ENCODE measurements around the gene PAPPA2. TPM values are rescaled to one million over a fixed set of nuclear protein-coding genes. Genes with fewer than 3 reads are reported as not detected.

PAPPA2 gene
- total and polyA plus RNA-seq, 9 of the 15 experiments (the other 6 are each of a cell fraction or from before 2014, with no cell fraction given), result 0.01 to 0.15 (median 0.05) TPM; not detected in 2

DNA sequence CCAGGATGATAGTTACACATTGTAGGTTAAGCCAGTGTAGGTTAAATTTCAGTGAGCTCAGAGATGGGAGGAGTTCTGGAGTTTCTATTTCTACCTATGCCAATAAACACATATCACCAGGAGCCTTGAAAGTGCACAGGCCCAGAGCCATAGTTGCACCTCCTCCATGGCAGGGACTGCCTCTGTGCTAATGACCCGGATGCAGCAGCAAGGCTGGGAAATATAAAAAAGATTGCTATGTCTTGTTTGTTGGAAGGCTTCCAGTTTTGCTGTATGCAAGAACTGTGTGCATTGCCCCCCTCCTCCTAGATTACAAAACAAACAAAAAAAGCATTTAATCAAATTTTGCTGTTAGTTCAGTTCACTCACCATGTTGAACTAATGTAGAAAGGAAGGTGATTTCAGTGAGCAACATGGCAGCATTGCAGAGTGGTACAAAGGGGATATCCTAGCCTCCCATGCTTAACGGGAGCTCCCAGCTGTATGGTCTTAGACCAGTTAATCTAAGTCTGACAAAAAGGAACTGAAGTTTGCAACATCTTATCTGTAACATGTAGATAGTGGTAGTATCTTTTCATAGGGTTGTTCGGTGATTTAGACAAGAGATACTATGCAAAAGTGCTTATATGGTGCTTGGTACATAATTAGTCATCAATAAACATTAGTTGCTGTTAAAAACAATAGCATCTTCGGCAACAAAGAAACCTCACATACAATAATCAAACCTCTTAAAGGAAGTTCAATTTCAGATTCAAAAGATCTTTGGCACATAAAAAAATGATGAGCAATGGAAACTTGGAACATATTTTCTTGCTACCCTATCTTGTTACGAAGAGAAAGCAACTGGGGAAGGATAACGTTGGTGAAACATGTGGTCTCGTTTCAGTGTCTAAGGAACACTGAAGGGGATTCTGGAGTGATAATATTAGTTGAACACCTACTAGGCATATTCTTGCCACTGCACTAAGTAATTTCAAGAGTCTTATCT lies 392.1 kb downstream of the PAPPA2 start (continued):
- TF ChIP-seq, protein P1, sequence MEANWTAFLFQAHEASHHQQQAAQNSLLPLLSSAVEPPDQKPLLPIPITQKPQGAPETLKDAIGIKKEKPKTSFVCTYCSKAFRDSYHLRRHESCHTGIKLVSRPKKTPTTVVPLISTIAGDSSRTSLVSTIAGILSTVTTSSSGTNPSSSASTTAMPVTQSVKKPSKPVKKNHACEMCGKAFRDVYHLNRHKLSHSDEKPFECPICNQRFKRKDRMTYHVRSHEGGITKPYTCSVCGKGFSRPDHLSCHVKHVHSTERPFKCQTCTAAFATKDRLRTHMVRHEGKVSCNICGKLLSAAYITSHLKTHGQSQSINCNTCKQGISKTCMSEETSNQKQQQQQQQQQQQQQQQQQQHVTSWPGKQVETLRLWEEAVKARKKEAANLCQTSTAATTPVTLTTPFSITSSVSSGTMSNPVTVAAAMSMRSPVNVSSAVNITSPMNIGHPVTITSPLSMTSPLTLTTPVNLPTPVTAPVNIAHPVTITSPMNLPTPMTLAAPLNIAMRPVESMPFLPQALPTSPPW (CRISPR knock-in tag; IDR thresholded peaks at IDR 0.05), result peak; percentile 49
- TF ChIP-seq SMAD2 (IDR thresholded peaks at IDR 0.05; ENCODE audit: low read depth, low read length), result no peak

DNA sequence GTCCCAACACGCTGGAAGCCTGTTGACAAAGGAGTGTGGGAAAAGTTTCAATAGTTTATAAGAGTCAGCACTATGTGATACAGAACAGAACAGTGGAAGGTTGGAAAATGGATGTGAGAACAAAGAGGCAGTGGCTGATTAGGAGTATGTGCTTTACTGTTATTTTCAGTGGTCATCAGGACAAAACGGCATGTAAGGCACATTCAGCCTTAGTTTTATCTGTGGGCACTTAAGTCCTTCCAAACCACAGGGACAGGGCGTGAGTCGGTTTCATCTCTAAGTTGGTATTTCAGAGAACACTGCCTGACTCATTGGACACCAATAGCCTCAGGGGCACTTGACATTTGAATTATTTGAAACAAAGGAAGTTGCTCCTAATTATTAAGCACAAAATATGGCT lies 394.7 kb downstream of the PAPPA2 start:
- ChIA-PET POLR2A (no interaction called here), CTCF (ENCODE audit: low intra/inter-chr PET ratio) (no interaction called here)
- Histone ChIP-seq H3K9ac (ENCODE audit: insufficient read depth in 1 of 2, low read depth in 2 of 2, low read length in 2 of 2) (no peak overlapping the region), H3K4me3 (no peak overlapping the region), H2AFZ (ENCODE audit: low read depth, low read length) (peak overlapping the region; percentile 67), H3K4me2 (ENCODE audit: insufficient read depth, low read length) (no peak overlapping the region), H3K4me1 (replicated peaks in 1 of 2; ENCODE audit: control insufficient read depth in 2 of 2, insufficient read depth in 2 of 2, low read length in 2 of 2) (peaks cover 16 to 54% of the 10 kb centered on the region in 2 experiments), H4K20me1 (replicated peaks; ENCODE audit: control insufficient read depth, insufficient read depth, low read length) (no peaks in the 10 kb centered on the region), H3K9me3 (replicated peaks; ENCODE audit: control insufficient read depth, insufficient read depth, low read depth, low read length) (no peaks in the 10 kb centered on the region), H3K27me3 (ENCODE audit: control insufficient read depth in 2 of 2, insufficient read depth in 2 of 2, low read length in 2 of 2) (no peaks in the 10 kb centered on the region), H3K9me1 (ENCODE audit: control insufficient read depth, insufficient read depth, low read length) (no peaks in the 10 kb centered on the region), H3K36me3 (ENCODE audit: control insufficient read depth, insufficient read depth, low read length) (no peaks in the 10 kb centered on the region), H3K27ac (ENCODE audit: extremely low read depth, low read depth, low read length) (no peak overlapping the region), H3K79me2 (ENCODE audit: control insufficient read depth, insufficient read depth, low read length) (no peaks in the 10 kb centered on the region)
- FAIRE-seq (peak; percentile 11), ATAC-seq (no peak), DNase-seq (ENCODE audit: extremely low read depth in 1 of 4, low spot score in 3 of 4) (peak in 1 of 4 experiments; percentile 24)
- WGBS (ENCODE audit: insufficient coverage, low coverage, missing lambda C conversion rate), result 21% methylated on average over 4 of the region's 4 CpGs
- BruUV-seq (replicated peaks), result no TSS peak
- intact Hi-C loops (cut with micrococcal nuclease) (no loop called here), in situ Hi-C loops (cut with MboI) (no loop called here)
- TF ChIP-seq FOXK2 (conservative IDR thresholded peaks at IDR 0.05 in 1 of 2, IDR thresholded peaks at IDR 0.05 in 1 of 2; ENCODE audit: low read depth in 2 of 2) (no peak), ESRRA (IDR thresholded peaks at IDR 0.05; ENCODE audit: borderline replicate concordance, low read depth) (0 out of 2 replicates have a peak, but pooled peaks have one; percentile 2), ZNF316 (IDR thresholded peaks at IDR 0.05) (peak; percentile 49; the same call in 1 of the 2 replicates)
